Medulla oblongata (tissue), 1 donor: ENCODE data around the gene CSNK1D.
A peak's percentile ranks its signal among the peaks of the same experiment; 100 is the strongest.

Experiments
- DNase-seq: peaks from one replicate; pipeline ENCODE4 v3.0.0-alpha.2; 2015; ENCODE audit errors: extremely low spot score

Gene CSNK1D

DNA sequence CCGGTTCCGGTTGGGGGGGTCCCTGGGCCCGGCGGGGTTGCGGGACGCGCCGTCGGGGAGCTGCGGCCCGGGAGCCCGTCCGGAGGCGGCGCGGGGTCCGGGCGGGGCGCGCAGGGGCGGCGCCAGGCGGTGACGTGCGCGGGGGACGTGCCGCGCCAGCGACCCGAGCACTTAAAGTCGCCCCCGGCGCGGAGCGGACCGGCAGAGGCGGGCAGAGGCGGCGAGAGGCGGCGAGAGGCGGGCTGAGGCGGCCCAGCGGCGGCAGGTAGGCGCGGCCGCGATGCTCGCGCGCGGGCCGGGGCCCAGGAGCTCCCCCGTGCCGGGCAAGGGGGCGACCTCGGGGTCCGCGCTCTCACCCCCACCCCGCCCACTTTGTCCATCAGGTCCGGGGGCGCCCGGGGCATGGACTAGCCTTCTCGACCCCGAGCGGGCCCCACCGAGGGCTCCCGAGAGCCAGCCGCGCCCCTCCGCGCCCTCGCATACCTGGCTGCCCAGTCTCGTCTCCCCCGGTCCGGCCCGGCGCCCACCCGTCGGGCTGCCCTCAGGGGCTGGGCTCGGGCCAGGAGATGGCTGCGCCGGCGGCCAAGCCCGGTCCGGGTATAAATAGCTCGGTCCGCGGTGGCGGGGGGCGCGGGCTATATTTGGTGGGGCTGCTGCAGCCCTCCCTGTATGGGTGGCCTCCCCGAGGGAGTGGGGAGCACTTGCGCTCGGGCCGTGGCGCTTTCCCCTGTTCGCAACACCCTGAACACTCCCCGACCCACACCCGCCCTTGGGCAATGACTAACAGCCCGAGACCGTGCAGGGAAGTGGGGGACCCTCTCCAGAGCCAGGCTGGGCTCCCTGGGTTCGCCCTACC is 44.4 kb downstream of the CSNK1D start, which contains the start of gene SLC16A3:
SLC16A3 (plus strand) TSS at position 201 of the 856 bp plus-strand sequence. CDS start 6,967 bp downstream, outside the sequence.
- no peak for DNase-seq

GRCh38 chr17:82228278-82228841 is 45.1 kb downstream of the CSNK1D start:
- DNase-seq: no peak

DNA sequence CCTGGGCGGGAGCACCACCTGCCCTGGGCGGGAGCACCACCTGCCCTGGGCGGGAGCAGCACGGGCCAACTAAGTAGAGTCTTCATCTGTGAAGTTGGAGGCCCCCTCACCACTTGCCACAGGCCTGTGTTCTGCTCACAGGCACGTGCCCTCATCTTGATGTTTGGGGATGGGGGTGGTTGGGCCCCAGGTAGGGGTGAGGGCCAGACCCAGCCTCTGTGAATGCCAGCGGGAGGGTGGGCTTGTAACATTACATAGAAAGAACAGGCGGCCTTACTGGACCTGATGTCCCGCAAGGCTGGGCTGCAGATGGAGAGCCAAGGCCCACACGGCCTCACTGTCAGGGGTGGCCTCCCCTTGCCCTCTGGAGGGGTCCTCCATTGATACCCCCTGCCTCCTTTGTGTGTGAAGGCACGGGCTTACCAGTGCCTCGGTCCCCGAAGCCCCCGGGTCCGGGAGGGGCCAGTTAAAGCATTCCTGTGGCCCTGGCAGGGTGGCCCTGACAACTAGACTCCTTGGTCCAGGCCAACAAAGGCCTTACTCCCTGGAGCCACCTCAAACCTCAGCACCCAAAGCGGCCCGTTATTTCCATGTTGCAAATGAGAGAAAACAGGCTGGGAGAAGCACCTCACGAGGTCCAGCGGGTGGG is 45.7 kb downstream of the CSNK1D start:
- no peak for DNase-seq

- no peak for DNase-seq
These were observed 46.5 kb downstream of the CSNK1D start for GRCh38 chr17:82226809-82227628.

DNA sequence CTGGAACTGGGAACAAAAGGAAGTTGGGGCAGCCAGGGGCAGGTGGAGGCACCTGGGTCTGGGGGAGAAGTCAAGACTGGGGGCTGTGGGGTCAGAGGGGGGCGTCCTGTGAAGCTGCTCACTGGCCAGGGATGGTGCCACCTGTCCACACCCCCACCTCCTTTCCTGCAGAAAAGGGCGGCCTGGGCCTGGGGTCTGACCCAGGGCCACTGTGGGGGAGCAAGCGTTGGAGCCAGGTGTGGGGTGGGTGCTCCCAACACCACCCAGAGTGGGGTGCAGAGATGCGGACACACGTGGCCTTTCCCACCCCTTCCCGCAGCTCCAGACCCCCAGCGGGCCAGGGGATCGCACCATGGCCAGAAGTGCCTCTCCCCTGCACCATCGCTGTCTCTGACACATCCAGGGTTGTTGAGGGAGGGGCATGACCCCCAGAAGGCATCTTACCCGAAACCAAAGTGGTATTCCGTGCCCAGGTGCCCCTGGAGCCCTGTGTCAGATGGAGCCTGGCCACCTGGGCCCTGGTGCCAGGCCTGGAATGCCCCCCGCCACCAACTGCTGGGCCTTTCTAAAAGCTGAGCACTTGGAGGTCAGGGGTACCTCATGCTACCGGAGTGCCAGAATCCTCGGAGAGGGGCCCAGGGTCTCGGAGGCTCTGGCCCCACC is 47.2 kb downstream of the CSNK1D start:
- no peak for DNase-seq

- DNase-seq: no peak
These were observed 48.0 kb downstream of the CSNK1D start for GRCh38 chr17:82225368-82226029.

DNA sequence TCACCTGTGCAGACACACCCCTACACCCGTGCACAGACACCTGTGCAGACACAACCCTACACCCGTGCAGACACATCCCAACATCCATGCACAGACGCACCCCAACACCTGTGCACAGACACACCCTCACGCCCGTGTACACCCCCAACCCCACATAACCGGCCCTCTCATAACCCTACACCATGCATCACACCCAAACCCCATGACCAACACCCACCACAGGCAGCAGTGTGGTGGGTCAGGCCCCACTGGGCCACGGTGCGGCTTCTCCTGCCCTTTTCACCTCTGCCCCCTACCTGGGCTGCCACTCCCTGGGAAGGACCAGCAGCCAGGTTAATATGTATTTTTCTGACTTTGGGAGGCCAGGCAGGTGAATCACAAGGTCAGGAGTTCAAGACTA is 48.8 kb downstream of the CSNK1D start:
- DNase-seq: no peak

- DNase-seq: no peak
These were observed 50.0 kb downstream of the CSNK1D start for GRCh38 chr17:82223517-82223916.

DNA sequence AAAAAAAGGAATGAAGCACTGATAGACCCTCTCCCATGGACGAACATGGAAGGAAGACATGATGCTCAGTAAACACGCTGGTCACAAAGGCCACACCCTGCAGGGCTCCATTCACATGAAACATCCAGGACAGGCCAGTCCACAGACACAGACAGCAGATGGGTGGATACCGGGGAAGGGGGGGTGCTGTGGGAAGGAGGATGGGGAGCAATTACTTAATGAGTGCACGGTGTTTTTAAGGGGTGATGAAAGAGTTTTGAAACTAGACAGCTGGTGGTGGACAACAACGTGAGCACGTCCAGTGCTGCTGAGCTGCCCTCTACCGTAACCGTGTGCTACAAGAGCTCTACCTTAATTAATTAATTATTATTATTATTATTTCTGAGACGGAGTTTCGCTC is 50.7 kb downstream of the CSNK1D start:
- DNase-seq: no peak

- no peak for DNase-seq
These were observed 52.1 kb downstream of the CSNK1D start for GRCh38 chr17:82221341-82221902.

DNA sequence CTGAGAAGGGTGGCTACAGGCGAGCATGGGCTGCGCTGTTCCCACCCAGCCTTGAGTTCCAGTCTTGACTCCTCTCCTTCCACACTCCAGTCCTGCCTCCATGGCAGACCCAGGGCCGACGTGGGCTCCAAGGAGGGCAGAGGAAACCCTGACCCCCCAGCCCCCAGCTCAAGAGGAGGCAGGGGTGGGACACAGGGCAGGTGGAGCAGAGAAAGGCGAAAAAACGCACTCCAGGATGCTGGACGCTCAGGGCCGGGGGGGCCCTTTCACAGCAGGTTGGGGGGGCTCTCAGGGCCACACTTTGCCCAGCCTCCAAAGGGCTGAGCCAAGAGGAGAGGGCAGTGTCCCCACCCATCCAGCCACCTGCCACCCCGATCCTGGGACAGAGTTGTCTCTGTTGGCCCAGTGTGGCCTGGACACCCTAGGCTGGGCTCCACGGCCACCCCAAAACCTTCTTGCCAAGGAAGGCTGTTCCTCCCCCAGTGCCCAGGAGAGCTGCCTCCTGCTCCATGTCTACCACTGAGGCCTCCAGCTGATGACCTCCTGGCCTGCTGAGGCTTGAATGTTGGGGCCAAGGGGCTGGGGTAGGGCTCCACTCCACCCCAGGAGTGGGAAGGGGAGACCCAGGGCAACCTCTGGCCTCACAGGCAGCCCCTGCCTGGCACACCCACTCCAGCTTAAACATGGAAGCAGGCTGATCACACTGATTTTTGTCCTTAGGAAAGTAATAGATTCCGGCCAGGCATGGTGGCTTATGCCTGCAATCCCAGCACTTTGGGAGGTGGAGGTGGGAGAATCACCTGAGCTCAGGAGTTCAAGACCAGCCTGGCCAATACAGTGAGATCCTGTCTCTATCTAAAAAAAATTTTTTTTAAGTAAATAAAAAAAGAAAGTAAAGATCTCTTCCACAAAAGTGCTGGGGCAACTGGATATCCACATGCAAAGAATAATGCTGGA is 53.5 kb downstream of the CSNK1D start:
- no peak for DNase-seq

DNA sequence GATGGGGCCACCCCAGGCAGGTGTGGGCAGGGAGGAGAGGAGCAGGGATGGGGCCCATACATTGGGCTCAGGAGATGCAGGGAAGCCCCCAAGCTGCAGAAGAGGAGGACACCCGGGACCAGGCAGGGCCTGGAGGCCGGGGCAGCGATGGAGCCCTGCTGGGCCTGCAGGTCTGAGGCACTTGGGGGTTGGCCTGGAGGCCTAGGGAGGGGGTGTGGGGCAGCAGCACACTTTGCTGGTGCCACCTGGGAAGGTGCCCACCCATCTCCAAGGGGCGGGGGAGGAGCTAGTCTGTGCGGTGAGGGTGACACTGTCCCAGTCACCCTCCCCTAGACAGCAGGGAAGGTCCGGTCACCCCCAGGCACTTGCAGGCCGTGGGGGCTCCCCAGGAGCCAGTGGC is 54.4 kb downstream of the CSNK1D start:
- no peak for DNase-seq

DNA sequence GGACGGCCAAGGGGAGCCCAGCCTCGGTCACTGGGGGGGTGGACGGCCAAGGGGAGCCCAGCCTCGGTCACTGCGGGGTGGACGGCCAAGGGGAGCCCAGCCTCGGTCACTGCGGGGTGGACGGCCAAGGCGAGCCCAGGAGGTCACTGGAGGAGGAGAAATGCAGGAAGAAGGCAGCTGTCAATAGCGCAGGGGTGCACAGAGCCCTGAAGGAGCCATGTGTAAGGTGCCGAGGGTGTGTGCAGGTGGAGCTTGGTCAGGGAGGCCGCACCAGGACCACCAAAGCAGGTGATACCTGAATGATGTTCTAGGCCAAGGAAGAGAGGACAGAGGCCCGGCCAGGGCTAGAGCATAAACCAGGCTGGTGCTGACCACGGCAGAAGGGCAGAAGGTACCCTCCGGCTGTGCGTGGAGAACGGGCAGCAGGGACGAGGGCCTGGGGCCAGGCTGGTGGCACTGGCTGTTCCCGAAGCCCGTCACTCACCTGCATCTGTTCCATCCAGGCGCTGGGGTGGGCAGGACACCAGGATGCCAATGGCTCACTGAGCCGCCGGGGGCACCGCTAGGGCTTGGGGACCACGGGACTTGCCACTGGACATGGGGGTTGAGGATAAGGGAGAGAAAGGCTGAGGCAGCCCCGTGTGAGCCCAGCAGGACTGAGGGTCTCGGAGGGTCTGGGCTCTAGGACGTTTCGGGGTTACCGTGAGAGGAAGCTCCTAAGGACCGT is 55.0 kb downstream of the CSNK1D start:
- no peak for DNase-seq

DNA sequence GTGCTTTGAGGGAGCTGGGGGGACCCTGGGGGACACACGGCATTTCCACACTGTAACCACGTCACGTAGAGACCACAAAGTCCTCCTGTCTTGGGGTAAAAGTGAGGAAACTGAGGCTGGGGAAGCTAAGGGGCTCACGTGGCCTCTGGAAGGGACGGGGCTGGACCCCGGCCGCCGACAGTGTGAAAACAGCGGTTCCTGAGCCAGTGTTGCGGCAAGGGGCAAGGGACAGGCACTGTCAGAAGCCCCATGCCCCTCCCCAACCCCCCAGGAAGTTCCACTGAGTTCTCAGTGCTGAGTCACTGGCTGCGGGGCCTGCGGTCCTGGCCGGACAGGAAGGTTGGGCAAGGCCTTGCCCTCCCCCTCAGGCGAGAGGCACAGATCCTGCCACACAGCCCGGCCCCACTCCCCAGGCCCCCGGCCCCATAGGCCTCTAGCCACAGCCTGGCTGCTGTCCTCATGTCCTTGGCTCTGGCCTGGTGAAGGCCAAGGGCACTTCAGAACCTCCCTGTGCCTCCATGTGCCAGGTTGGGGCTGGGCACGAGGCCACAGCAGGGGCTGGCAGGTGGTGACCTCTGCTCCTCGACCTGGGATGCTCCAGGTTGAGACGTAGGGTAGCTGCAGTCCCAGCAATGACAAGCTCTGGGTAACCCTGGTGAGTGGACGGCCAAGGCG is 55.8 kb downstream of the CSNK1D start:
- DNase-seq: peak; percentile 54

DNA sequence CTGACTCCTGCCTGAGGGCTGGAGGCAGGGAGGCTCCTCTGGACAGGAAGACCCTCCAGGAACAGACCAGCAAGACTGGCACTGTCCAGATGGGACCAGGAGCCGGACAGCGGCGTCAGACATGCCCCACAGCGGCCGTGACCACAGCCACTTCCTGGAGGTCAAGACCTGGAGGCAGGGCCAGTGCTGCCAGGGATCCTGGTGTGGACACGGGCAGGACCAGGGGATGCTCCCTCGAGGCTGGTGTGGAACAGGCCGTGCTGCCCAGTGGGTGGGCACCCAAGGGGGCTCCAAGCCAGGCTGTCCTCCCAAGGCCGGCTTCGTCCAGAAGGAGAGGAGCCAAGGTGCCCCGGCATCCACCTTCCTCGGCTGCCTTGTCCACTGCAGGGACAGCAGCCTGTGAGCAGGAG is 56.4 kb downstream of the CSNK1D start:
- DNase-seq: peak; percentile 45

DNA sequence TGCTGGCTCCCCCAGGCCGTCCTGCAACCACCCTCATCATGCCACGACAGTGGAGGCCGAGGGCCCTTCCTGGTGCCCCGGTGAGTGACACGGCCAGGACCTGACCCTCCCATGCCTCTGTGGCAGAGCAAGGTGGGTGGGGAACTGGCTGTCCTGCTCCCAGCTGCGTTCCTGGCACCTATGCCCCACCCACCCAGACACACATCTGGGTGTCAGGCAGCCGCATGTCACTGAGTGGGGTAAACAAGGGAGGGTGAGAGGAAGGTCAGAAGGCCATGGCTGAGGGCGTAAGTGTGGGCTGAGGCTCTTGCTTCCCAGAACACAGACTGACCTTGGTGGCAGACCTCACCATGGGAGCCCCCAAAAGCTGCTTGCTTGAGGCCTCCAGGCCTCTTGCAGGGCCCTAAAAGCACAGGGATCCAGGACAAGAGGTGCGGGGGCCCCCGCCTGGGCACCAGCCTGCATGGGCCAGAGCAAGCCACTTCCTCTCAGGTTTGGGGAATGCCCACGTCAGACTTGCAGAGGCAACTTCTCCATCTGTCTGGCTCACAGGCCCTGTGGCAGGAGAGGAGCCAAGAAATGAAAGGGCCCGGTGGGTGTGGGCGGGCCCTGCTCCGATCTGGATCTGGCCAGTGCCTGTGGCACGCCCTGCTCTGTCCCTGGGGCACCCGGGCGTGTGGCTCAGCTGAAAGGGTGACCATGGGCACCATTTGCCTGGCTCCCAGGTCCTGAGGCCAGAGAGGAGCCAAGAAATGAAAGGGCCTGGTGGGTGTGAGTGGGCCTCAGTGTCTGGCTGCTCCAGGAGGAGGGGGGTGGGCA is 57.0 kb downstream of the CSNK1D start:
- peak; percentile 88 for DNase-seq

DNA sequence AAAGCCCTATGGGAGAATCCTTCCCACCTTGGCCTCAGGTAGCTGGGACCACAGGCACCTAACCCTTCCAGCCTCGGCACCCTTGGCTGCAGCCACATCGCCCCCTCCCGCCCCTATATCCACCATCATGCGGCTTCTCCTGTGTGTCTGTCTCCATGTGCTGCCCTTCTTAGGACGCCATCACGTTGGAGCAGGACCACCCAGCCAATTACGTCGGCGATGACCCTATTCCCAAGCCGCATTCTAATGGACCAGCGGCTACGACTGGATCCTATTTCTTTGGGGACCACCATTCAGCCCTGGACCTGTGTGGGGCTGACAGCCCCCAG is 57.6 kb downstream of the CSNK1D start:
- no peak for DNase-seq
